ENCODE measurements around the gene PDLIM5.

GRCh38 chr4:94426783-94427182 is 25.0 kb upstream of the PDLIM5 start:
- no peak for TF ChIP-seq CTCF (IDR thresholded peaks at IDR 0.05)
- TF ChIP-seq POLR2AphosphoS5 (IDR thresholded peaks at IDR 0.05; ENCODE audit: low read depth, low read length), result no peak
- TF ChIP-seq TCF7L2 (IDR thresholded peaks at IDR 0.05; ENCODE audit: low read depth, low read length), result no peak
- TF ChIP-seq SIN3A (IDR thresholded peaks at IDR 0.05; ENCODE audit: borderline replicate concordance, insufficient read depth, low read depth, low read length), result no peak
- no peak for TF ChIP-seq REST (IDR thresholded peaks at IDR 0.05; ENCODE audit: insufficient read depth in 1 of 2, low read depth in 2 of 2, low read length in 1 of 2)
